Astrocyte (in vitro differentiated cells and primary cell): ENCODE data around the gene MYO5B.

ENCODE experiments used
- EZH2 ChIP-seq: IDR thresholded peaks from 2 replicates; pipeline ENCODE4 v1.6.1; 2012; ENCODE audit warnings: mild to moderate bottlenecking, low read length, inconsistent platforms; ENCODE audit not compliant: insufficient read depth
- TF ChIP-seq, protein P1 (sequence below): IDR thresholded peaks from 2 replicates; pipeline ENCODE4 v1.5.1; 2011; ENCODE audit warnings: low read depth, mild to moderate bottlenecking, inconsistent platforms, low read length, moderate library complexity; ENCODE audit not compliant: insufficient read depth

DNA sequence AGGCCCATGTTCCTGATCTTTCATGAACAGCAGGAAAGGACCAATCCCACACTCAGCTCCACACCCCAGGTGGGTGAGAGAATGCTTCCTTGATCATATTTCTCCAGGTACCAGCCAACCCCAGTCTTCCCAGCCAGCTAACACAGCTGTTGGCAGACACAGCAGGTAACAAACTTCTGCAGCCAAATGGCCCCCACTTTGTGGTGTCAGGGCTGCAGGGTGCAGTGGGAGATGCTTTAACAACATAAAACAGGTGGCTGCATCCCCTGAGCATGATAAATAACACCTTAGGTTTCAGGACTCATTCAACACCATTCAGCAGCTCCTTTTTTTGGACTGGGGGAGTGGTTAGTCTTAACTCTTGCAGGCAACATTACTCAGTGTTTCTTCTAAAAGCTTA is 304.9 kb downstream of the MYO5B start:
- no peak for TF ChIP-seq EZH2
- TF ChIP-seq, protein P1, sequence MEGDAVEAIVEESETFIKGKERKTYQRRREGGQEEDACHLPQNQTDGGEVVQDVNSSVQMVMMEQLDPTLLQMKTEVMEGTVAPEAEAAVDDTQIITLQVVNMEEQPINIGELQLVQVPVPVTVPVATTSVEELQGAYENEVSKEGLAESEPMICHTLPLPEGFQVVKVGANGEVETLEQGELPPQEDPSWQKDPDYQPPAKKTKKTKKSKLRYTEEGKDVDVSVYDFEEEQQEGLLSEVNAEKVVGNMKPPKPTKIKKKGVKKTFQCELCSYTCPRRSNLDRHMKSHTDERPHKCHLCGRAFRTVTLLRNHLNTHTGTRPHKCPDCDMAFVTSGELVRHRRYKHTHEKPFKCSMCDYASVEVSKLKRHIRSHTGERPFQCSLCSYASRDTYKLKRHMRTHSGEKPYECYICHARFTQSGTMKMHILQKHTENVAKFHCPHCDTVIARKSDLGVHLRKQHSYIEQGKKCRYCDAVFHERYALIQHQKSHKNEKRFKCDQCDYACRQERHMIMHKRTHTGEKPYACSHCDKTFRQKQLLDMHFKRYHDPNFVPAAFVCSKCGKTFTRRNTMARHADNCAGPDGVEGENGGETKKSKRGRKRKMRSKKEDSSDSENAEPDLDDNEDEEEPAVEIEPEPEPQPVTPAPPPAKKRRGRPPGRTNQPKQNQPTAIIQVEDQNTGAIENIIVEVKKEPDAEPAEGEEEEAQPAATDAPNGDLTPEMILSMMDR = no peak
